Epidermal melanocyte (primary cell): ENCODE measurements around the gene KRT13.
"Not testable (repeated sequence)": the region's sequence is repeated elsewhere in the genome, so short reads cannot be mapped to it uniquely, and the experiment has no call there.

Experiments used
- DNase-seq: peaks from one replicate; pipeline ENCODE4 v3.0.0; 2011; ENCODE audit warnings: low spot score; ENCODE audit not compliant: insufficient read length

The KRT13 gene

DNA sequence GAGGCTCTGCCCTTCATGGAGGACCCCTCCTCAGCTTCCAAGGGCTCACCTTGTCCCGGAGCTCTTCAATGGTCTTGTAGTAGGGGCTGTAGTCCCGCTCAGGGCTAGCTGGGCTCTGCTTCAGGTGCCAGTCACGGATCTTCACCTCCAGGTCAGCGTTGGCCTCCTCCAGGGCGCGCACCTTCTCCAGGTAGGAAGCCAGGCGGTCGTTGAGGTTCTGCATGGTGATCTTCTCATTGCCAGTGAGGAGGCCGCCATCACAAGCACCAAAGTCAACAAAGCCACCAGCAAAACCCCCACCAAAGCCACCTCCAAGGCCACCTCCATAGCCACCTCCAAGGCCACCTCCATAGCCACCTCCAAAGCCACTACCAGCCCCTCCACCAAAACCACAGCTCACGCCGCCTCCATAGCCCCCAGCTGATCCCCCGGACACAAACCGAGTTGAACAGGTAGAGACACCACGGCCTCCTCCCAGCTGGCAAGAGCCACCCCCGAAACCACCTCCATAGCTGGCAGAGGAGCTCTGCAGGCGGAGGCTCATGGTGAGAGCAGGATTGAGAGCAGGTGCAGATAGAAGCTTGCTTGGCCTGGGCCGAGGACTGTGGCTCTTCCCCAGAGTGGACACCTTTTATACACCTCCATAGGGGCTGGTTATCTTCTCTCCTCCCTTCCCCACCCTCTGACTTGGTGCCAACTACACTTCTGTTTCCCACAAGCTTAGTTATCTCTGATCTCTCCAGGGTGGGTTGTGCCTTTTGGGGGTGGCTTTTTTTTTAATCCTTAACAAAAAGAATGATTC is at the start of gene KRT13:
KRT13 (minus strand) TSS at position 606 of the 802 bp plus-strand sequence; CDS start at position 544, 62 bp downstream.
- no peak for DNase-seq

GRCh38 chr17:41553987-41554680 is 48.7 kb upstream of the KRT13 start:
- DNase-seq: no peak

DNA sequence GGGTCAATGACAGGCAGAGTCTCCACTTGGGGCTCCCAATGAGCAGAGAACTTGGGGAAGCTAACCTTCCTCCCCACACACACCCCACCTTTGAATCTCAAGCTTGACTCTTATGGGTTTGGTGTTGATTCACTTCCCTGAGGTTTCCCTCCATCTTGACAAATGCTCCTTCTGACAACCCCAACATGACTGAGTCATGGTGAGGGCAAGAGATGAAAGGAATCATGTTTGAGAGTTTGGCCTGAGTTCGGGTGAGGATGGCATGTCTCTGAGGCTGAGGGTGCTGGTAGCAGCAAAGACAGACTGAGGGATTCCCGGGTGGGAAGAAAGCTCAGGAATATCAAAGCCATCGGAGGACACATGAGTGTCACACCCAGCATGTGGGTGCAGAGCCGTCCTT is 47.8 kb upstream of the KRT13 start:
- DNase-seq: no peak

GRCh38 chr17:41552455-41552854 is 47.0 kb upstream of the KRT13 start:
- no peak for DNase-seq

DNA sequence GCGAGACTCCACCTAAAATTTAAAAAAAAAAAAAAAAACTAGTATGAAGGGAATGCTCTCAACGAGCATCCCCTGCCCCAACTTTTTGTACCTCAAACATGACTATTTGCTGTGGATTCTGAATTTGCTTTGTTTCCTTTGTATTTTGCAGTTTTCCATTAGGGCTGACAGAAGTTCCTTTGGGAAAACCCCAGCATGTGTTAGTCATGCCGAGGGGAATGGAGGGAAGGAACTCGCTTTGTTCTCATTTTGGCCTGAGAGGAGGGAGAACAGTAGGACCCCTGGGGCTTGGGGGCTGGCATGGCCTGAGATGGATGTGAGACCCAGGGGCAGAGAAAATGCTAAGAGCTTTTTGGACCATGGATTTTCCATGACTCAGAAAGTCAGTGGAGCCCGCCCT is 46.0 kb upstream of the KRT13 start:
- DNase-seq: no peak

DNA sequence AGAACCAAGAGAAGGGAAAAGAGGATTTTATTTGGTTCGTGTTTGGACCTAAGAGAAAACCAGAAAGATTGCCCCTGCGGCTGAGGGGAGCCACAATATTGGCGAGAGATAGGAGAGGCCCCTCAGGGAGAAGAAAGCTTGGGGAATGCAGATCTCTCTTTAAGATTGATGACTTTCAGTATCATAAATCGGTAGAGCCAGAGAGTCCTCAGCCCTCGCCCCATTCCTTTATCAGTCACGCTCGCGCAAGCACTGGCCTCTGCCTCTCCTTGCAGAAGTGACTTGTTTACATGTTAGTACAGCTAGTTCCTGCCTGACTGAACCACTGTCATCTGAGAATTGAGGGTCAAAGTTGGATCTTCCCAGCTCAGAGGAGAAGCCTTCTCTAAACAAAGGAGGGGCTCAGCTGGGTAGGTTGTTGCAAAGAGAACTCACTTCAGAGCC is 44.2 kb upstream of the KRT13 start:
- DNase-seq: no peak

DNA sequence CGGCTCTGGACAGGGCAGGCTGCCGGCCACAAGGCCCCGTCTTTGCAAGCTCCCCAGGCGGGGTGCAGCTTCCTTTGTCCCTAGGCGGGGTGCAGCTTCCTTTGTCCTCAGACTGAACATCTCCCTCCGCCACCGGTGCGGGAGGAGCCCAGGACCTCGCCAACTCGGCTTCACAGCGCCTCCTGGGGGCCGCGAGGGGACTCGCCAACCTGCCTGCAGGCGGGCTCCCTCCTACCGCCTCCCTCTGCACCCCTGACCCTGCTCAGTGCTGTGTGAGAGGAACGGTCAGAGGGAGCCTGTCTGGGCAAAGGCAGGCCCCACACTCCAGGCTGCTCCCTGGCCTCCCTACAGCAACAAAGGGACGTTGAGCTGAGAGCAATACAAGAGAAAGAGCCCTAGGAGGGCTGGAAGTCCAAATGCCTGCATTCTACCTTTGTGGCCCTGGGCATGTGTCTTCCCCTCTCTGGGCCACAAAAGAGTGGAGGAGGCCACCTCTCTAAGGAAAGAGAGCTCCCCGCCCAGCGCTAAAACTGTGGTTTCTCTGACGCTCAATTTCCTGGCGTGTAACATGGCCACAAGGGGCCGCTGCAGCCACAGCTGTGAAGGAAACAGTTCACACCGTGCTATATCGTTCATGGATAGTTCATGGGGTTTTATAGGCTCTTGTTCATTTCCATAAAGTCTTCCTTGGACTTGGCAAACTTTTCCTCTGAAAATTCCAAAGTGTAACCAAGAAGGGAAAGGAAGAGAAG is 43.6 kb upstream of the KRT13 start:
- DNase-seq: peak; percentile 82

- peak; percentile 47 for DNase-seq
These were observed 42.8 kb upstream of the KRT13 start for GRCh38 chr17:41547921-41548843.

DNA sequence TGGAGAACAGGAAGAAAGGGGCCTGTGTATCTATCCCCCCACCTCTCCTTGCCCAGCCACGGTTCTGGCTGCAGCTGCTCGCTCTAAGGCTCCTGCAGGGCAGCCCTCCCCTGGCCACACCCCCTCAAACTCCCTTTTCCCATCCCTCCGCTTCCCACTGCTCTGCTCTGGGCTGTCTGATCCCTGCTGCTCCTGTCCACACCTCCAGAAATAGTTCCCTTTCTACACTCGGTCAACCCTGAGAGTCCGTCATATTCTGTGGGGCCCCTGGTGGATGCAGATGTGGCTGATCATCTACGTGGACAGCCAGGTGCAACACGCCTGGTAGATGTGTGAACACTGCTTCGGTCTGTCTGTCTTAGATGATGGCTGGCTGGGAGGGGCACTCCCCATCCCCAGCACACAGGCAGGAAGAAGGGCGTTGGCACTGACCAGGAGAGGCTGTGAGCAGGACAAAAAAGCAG is 42.0 kb upstream of the KRT13 start:
- DNase-seq: no peak

- DNase-seq: no peak
These were observed 41.4 kb upstream of the KRT13 start for GRCh38 chr17:41546819-41547218.

DNA sequence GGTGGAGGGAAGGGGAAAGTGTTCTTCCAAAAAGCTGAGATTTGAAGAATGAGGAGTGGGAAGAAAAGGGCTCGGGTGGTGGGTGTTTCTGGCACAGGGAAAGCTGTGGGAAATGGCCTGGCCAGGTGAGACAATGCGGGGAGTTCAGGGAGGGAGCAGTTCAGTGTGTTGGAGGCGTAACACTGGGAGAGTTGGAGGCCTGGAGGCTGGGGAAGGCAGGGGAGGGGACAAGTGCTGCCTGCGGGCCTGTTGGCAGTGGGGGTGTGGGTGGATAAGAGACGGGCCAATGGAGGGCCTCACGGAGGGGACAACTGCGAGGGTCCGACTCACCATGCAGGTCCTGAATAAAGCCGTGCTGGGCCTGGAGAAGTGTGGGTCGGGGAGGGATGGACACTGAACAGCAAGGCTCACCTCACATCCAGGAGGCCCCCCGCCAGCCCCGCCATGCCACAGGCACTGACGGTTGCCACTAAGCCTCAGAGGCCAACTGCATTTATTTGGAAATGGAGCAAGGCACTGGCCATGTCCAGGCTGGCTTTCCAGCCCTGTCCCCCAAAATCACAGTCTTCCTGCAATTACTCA is 40.5 kb upstream of the KRT13 start:
- DNase-seq: no peak

DNA sequence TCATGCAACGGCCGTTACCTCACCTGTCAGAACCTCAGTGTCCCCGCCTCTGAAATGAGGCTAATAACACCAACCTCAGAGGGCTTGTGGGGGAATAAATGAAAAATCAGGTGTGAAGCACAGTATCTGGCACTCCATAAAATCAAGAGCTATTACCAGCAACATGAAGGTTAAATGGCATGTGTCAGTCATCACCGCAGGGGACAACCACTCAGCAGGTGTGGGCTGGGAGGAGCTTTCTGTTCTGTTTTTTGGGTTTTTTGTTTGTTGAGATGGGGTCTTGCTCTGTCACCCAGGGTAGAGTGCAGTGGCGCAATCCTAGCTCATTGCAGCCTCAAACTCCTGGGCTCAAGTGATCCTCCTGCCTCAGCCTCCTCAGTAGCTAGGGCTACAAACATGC is 39.5 kb upstream of the KRT13 start:
- no peak for DNase-seq

DNA sequence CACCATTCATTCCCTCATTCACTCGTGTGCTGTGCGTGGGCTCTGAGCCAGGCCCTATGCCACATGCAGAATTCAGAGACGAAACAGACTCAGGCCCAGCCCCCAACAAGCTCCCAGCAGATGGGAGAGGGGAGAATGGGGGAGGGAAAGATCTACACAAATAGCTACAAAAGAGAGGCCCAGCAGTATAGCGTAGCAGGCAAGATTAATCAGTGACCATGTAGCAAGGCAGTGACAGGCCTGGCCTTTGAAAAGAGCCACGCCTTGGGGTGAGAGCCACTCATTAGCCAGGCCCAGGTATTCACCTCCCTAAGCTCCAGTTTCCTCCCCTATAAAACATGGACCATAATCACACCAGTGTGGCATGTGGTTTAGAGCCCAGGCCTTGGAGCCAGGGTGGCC is 39.1 kb upstream of the KRT13 start:
- no peak for DNase-seq

DNA sequence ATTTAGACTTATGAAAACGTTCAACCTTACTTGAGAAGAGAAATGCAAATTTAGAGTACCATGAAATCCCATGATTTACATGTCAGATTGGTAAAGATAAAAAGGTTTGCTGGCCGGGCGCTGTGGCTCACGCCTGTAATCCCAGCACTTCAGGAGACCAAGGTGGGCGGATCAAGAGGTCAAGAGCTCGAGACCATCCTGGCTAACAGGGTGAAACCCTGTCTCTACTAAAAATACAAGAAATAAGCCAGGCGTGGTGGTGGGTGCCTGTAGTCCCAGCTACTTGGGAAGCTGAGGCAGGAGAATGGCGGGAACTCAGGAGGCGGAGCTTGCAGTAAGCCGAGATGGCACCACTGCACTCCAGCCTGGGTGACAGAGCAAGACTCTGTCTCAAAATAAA is 37.4 kb upstream of the KRT13 start:
- not testable (repeated sequence) for DNase-seq

GRCh38 chr17:41542357-41542756 is 36.9 kb upstream of the KRT13 start:
- DNase-seq: no peak

DNA sequence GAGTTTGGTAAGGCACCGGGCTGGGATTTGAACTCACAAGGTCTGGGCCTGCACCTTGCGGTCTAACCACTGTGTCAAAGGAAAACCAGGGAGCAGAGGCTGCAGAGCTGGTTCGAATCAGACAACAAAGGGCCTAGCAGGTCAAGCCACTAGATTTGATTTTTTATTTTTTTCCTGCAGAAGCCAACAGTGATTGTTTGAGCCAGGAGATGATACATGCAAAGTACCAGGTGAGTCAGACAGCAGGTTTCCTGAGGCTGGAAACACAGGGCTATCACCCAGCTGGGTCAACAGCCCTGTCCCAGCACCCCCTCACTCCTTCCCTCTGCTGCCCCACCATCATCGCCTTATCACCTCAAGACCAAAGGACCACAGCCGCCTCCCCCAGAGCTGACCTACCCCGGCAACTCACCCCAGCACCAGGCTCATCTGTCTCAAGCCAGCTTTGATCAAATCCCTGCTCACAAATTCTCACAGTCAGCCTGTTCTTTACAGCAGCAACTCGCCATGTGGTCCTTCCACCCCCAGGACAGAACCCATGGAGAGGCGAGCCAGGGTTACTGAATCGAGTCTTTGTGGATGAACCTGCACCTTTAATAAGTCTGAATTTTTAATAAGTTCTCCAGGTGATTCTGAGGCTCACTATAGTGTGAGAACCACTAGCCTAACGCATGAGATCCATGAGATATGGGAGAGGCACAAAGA is 35.7 kb upstream of the KRT13 start:
- no peak for DNase-seq

- no peak for DNase-seq
These were observed 34.7 kb upstream of the KRT13 start for GRCh38 chr17:41539979-41540701.

- DNase-seq: no peak
These were observed 33.7 kb upstream of the KRT13 start for GRCh38 chr17:41539071-41539492.

- DNase-seq: no peak
These were observed 33.2 kb upstream of the KRT13 start for GRCh38 chr17:41538565-41538991.
